Endothelial cell of umbilical vein (primary cell): ENCODE measurements around the gene SLITRK4. TPM values are rescaled to one million over a fixed set of nuclear protein-coding genes. Genes with fewer than 3 reads are reported as not detected.

ENCODE experiments used
- BruUV-seq: library from RNA; stranded (reverse); fragments of 400-500 nt; replicated peaks from 2 replicates; lab custom pipeline; 2021; lab: Mats Ljungman, UMichigan
- CTCF ChIA-PET: fragments of 300-600, 350-600 bp; sonication (Branson Sonifier 250); formaldehyde crosslinking; loops from one replicate; lab custom pipeline; 2021; ENCODE audit warnings: antibody characterized with exemption, inconsistent platforms; lab: Charles Lee
- POLR2A ChIA-PET: fragments of 300-600, 350-600 bp; sonication (Branson Sonifier 250); formaldehyde crosslinking; loops from one replicate; lab custom pipeline; 2021; ENCODE audit warnings: antibody characterized with exemption, inconsistent platforms; lab: Charles Lee
- DNase-seq: peaks from one replicate; pipeline ENCODE4 v3.0.0-alpha.2; 2011; ENCODE audit warnings: low read depth, low spot score
- FAIRE-seq: peaks from 2 replicates; lab custom pipeline; 2011; peaks lifted over from hg19 to GRCh38; lab: Jason Lieb, UNC
- H2AFZ ChIP-seq: 2 replicates; pipeline ENCODE4 v1.6.0; 2012; ENCODE audit warnings: low read depth, low read length, control low read depth, inconsistent platforms
- H3K27ac ChIP-seq: 2 replicates; pipeline ENCODE4 v1.5.1; 2011; ENCODE audit warnings: low read depth, mild to moderate bottlenecking, control low read depth, low read length, moderate library complexity; ENCODE audit not compliant: insufficient read depth
- H3K27me3 ChIP-seq, 2 experiments: 2 replicates each; pipeline versions ENCODE4 v1.6.0 to v1.6.1; 2011; ENCODE audit warnings: low read length in 2 of 2, mixed read lengths in 1 of 2; ENCODE audit not compliant: control insufficient read depth in 2 of 2, insufficient read depth in 2 of 2
- H3K36me3 ChIP-seq, 2 experiments: 2 replicates in 1 of 2; 3 replicates in 1 of 2; pipeline ENCODE4 v1.5.1; 2011; ENCODE audit warnings: low read length in 2 of 2, mild to moderate bottlenecking in 1 of 2, moderate library complexity in 1 of 2; ENCODE audit not compliant: control insufficient read depth in 2 of 2, insufficient read depth in 2 of 2; ENCODE audit errors: extremely low read depth in 1 of 2
- H3K4me1 ChIP-seq: 3 replicates; pipeline ENCODE4 v1.5.1; 2011; ENCODE audit warnings: mild to moderate bottlenecking, low read length; ENCODE audit not compliant: control insufficient read depth, insufficient read depth; ENCODE audit errors: extremely low read depth
- H3K4me2 ChIP-seq: 2 replicates; pipeline ENCODE4 v1.6.1; 2011; ENCODE audit warnings: low read length, control low read depth, mixed read lengths; ENCODE audit not compliant: insufficient read depth
- H3K4me3 ChIP-seq, 3 experiments: fragments of 200-600 bp in 1 of 3; sonication (generic), shearing (Covaris generic) in 1 of 3; replicated peaks in 1 of 3; 2 replicates each; pipeline ENCODE4 v1.5.1; 2011 to 2016; ENCODE audit warnings: control low read depth in 3 of 3, low read length in 3 of 3, mild to moderate bottlenecking in 2 of 3, inconsistent platforms in 1 of 3, low read depth in 1 of 3, moderate library complexity in 1 of 3; ENCODE audit not compliant: insufficient read depth in 1 of 3
- H3K79me2 ChIP-seq: 2 replicates; pipeline ENCODE4 v1.6.0; 2012; ENCODE audit warnings: low read length, inconsistent platforms; ENCODE audit not compliant: control insufficient read depth, insufficient read depth
- H3K9ac ChIP-seq: replicated peaks from 2 replicates; pipeline ENCODE3; 2011; ENCODE audit warnings: low read length, control low read depth; ENCODE audit not compliant: insufficient read depth; ENCODE audit errors: extremely low read depth
- H3K9me1 ChIP-seq: replicated peaks from 3 replicates; pipeline ENCODE4 v1.6.0; 2011; ENCODE audit warnings: mild to moderate bottlenecking, low read length; ENCODE audit not compliant: control insufficient read depth, insufficient read depth; ENCODE audit errors: extremely low read depth
- H3K9me3 ChIP-seq: replicated peaks from 2 replicates; pipeline ENCODE4 v1.5.1; 2012; ENCODE audit warnings: low read length, inconsistent platforms; ENCODE audit not compliant: control insufficient read depth, insufficient read depth
- H4K20me1 ChIP-seq: replicated peaks from 2 replicates; pipeline ENCODE3; 2011; ENCODE audit warnings: mild to moderate bottlenecking, low read length; ENCODE audit not compliant: control insufficient read depth, insufficient read depth; ENCODE audit errors: extremely low read depth
- EZH2 ChIP-seq: IDR thresholded peaks from 2 replicates; pipeline ENCODE4 v1.6.1; 2012; ENCODE audit warnings: borderline replicate concordance, low read depth, mild to moderate bottlenecking, moderate library complexity, low read length, inconsistent platforms; ENCODE audit not compliant: severe bottlenecking
- FOS ChIP-seq: IDR thresholded peaks from 2 replicates; pipeline ENCODE4 v1.6.1; 2011; ENCODE audit warnings: mild to moderate bottlenecking, low read length, moderate library complexity, borderline replicate concordance; ENCODE audit not compliant: insufficient read depth
- GATA2 ChIP-seq: IDR thresholded peaks from 2 replicates; pipeline ENCODE4 v1.7.0; 2011; ENCODE audit warnings: low read depth, mild to moderate bottlenecking, moderate library complexity, mixed read lengths, low read length; ENCODE audit not compliant: insufficient read length, insufficient read depth
- JUN ChIP-seq: IDR thresholded peaks from 2 replicates; pipeline ENCODE4 v1.6.1; 2011; ENCODE audit warnings: borderline replicate concordance, low read depth; ENCODE audit not compliant: insufficient read length, insufficient read depth
- MYC ChIP-seq: IDR thresholded peaks from one replicate; pipeline ENCODE4 v1.6.1; 2011; ENCODE audit warnings: mild to moderate bottlenecking, low read depth, low read length
- POLR2A ChIP-seq: IDR thresholded peaks from 2 replicates; pipeline ENCODE4 v1.6.1; 2012; ENCODE audit warnings: low read depth, mild to moderate bottlenecking, control low read depth, low read length
- POLR2AphosphoS5 ChIP-seq: IDR thresholded peaks from 2 replicates; pipeline ENCODE4 v1.6.1; 2012; ENCODE audit warnings: low read depth, mild to moderate bottlenecking, control low read depth, low read length, moderate library complexity; ENCODE audit not compliant: insufficient read depth
- dilution Hi-C: fragments of 300-500 bp; cut with MboI; formaldehyde crosslinking; loops from one replicate; pipeline ENCODE4 v1.15.0; 2019; ENCODE audit warnings: low sequenced_read_pairs; ENCODE audit not compliant: extremely low pct_ligation_motif_present
- intact Hi-C: fragments of 100-400 bp; cut with micrococcal nuclease; formaldehyde crosslinking; loops from one replicate; pipeline ENCODE4 v1.10.0; 2022
- polyA plus RNA-seq, 4 experiments: library from polyadenylated mRNA; depleted of rRNA in 3 of 4; stranded (reverse) in 3 of 4; unstranded in 1 of 4; fragments of >200 nt; gene quantifications; 2 replicates each; pipeline versions ENCODE4 v1.2.1 to v1.2.3, GENCODE V29; 2011 to 2012; ENCODE audit warnings: missing spikeins in 1 of 4
- total RNA-seq: library from RNA; stranded (reverse); gene quantifications from 2 replicates; pipeline ENCODE4 v1.2.3, GENCODE V29; 2021
- TF ChIP-seq, protein P1 (sequence below): IDR thresholded peaks from 2 replicates; pipeline ENCODE4 v1.6.1; 2011; ENCODE audit not compliant: insufficient read depth, insufficient read length
- TF ChIP-seq, protein P2 (sequence below), 2 donors: IDR thresholded peaks; 1 replicate in 1 of 2; 2 replicates in 1 of 2; pipeline ENCODE4 v1.5.1; 2011; ENCODE audit warnings: low read length in 2 of 2, mild to moderate bottlenecking in 2 of 2, moderate library complexity in 2 of 2, control low read depth in 1 of 2, inconsistent platforms in 1 of 2, low read depth in 1 of 2; ENCODE audit not compliant: insufficient read depth in 1 of 2; ENCODE audit errors: extremely low read depth in 1 of 2

SLITRK4 gene
- total and polyA plus RNA-seq, 2 donors (not counting 3 experiments of a cell fraction or from before 2014, with no cell fraction given): 0.04 to 0.77 TPM

DNA sequence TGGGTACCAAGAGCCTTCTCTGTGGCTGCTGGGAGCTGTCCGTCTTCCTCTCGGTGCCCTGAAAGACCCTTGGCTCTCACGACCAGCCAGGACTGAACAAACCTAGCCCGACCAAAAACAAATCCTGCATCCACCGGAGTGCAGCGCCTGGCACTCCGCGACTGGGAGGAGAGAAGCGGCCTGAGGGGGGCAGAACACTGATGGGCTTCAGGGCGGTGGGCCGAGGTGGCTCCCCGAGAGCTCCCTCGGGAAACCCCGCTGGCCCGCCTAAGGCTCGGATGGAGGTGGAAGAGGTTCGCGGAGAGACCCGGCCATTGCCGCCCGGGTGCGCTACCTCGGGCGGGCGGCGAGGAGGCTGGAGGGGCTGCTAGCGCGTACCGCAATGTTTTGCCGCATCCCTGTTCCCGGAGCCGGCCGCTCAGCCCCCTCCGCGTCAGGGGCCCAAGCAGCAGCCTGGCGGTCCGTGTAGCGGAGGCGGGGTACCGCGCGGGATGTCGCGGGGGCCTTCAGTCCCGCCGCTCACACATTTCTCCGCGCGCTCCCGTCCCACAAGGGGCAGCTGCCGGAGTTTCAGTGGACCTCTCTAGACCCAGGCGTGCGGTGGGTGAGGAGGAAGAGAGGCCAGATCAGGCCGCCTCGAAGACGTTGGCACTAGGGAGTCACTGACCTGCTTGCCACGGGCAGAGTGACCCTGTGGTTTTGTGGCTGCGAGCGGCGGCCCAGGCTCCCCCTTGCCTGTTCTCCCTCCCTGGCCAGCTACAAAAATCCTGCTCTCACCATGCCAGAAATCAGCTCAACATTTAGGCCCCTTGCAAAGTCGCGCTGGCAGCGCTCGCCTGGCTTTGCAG, 2.2 kb downstream of the SLITRK4 start:
- TF ChIP-seq, protein P1, sequence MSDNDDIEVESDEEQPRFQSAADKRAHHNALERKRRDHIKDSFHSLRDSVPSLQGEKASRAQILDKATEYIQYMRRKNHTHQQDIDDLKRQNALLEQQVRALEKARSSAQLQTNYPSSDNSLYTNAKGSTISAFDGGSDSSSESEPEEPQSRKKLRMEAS: no peak
- TF ChIP-seq EZH2 (no peak), JUN (no peak), POLR2AphosphoS5 (no peak), MYC (no peak), FOS (no peak), GATA2 (no peak), POLR2A (no peak)
- TF ChIP-seq, protein P2, sequence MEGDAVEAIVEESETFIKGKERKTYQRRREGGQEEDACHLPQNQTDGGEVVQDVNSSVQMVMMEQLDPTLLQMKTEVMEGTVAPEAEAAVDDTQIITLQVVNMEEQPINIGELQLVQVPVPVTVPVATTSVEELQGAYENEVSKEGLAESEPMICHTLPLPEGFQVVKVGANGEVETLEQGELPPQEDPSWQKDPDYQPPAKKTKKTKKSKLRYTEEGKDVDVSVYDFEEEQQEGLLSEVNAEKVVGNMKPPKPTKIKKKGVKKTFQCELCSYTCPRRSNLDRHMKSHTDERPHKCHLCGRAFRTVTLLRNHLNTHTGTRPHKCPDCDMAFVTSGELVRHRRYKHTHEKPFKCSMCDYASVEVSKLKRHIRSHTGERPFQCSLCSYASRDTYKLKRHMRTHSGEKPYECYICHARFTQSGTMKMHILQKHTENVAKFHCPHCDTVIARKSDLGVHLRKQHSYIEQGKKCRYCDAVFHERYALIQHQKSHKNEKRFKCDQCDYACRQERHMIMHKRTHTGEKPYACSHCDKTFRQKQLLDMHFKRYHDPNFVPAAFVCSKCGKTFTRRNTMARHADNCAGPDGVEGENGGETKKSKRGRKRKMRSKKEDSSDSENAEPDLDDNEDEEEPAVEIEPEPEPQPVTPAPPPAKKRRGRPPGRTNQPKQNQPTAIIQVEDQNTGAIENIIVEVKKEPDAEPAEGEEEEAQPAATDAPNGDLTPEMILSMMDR (IDR thresholded peaks at IDR 0.05; ENCODE audit: extremely low read depth in 1 of 2, insufficient read depth in 1 of 2, low read depth in 1 of 2, low read length in 2 of 2): no peak
- no peaks in the 10 kb centered on the region for H3K36me3 ChIP-seq
- intact Hi-C loops: no loop called here
- BruUV-seq: no TSS peak
- H3K9ac ChIP-seq: no peak overlapping the region
- CTCF ChIA-PET: no interaction called here
- no peak overlapping the region for H3K27ac ChIP-seq
- H2AFZ ChIP-seq: no peak overlapping the region
- H3K27me3 ChIP-seq: no peaks in the 10 kb centered on the region
- FAIRE-seq: no peak
- no peaks in the 10 kb centered on the region for H3K4me1 ChIP-seq
- H3K79me2 ChIP-seq: no peaks in the 10 kb centered on the region
- dilution Hi-C loops: no loop called here
- no peaks in the 10 kb centered on the region for H3K9me1 ChIP-seq
- H4K20me1 ChIP-seq: no peaks in the 10 kb centered on the region
- POLR2A ChIA-PET: no interaction called here
- no peak for DNase-seq
- H3K9me3 ChIP-seq: no peaks in the 10 kb centered on the region
- H3K4me2 ChIP-seq: no peak overlapping the region
- H3K4me3 ChIP-seq: no peak overlapping the region
